Thyroid gland (tissue), 4 donors: Measurements from ENCODE around the gene CKMT2.

Experiments
- POLR2A ChIP-seq, 2 donors: fragments of 450-650 bp; IDR thresholded peaks; one replicate each; pipeline ENCODE4 v1.6.1; 2017; ENCODE audit warnings: antibody characterized with exemption in 2 of 2, mild to moderate bottlenecking in 2 of 2, moderate library complexity in 1 of 2
- TF ChIP-seq, protein P1 (sequence below), 6 experiments: fragments of 200-600 bp in 3 of 6; fragments of 450-650 bp in 3 of 6; sonication (generic) in 3 of 6; IDR thresholded peaks; one replicate each; pipeline ENCODE4 v1.5.1; 2016 to 2019; ENCODE audit warnings: antibody characterized with exemption in 6 of 6, mild to moderate bottlenecking in 2 of 6, inconsistent platforms in 1 of 6, moderate library complexity in 1 of 6

DNA sequence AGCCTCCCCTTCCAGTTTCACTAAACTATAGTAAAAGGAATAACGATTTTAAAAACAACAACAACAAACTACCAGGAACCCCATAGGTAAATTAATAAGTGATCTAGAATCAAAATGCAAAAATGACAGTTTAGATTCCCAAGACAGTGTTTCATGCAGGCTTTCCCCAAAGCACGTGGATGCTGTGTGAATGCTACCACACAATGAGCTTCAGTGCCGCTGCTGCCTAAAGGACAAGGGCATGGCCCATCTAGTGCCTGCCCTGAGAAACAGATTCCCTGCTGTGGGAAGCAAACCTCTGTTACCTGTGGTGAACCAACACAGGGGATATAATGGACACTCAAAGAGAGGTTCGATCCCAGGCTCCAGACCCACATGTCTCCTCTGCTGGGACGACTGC is 23.7 kb upstream of the CKMT2 start:
- no peak for TF ChIP-seq POLR2A (IDR thresholded peaks at IDR 0.05)
- TF ChIP-seq, protein P1, sequence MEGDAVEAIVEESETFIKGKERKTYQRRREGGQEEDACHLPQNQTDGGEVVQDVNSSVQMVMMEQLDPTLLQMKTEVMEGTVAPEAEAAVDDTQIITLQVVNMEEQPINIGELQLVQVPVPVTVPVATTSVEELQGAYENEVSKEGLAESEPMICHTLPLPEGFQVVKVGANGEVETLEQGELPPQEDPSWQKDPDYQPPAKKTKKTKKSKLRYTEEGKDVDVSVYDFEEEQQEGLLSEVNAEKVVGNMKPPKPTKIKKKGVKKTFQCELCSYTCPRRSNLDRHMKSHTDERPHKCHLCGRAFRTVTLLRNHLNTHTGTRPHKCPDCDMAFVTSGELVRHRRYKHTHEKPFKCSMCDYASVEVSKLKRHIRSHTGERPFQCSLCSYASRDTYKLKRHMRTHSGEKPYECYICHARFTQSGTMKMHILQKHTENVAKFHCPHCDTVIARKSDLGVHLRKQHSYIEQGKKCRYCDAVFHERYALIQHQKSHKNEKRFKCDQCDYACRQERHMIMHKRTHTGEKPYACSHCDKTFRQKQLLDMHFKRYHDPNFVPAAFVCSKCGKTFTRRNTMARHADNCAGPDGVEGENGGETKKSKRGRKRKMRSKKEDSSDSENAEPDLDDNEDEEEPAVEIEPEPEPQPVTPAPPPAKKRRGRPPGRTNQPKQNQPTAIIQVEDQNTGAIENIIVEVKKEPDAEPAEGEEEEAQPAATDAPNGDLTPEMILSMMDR (IDR thresholded peaks at IDR 0.05): no peak
